Measurements from ENCODE around the gene IFI27L1.

DNA sequence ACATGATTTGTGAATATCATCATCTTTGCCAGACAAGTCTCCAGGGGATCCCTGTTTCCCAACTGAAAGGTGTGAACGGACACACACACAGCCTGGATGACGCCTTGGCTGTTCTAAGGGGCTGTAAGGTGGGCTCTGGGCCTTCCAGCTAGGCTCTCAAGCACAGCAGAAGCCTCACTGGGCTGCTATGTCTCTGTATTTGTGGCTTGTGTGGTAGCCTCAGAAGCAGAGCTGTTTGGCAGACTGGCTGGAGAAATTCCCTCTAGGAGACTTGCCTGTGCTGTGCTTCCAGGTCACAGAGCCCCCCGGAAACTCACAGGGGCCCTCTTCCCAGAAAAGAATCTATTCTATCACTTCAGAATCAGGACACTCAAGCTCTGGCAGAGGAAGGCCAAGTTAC lies 33.5 kb upstream of the IFI27L1 start:
- TF ChIP-seq POLR2AphosphoS5 (IDR thresholded peaks at IDR 0.05; ENCODE audit: low read depth, low read length) (peak; percentile 8; the same call in 1 of the 2 replicates), TAF1 (IDR thresholded peaks at IDR 0.05; ENCODE audit: borderline replicate concordance, low read depth, low read length) (no peak), POLR2A (IDR thresholded peaks at IDR 0.05; ENCODE audit: low read depth, low read length) (no peak)
